Hepatocyte (in vitro differentiated cells): ENCODE measurements around the gene EIF4A2.

Experiments used
- EZH2 ChIP-seq: fragments of 200-600 bp; sonication (generic); IDR thresholded peaks from 2 replicates; pipeline ENCODE4 v1.6.1; 2016; ENCODE audit warnings: antibody characterized with exemption, mild to moderate bottlenecking, borderline replicate concordance
- EZH2phosphoT487 ChIP-seq: fragments of 200-600 bp; sonication (generic); IDR thresholded peaks from one replicate; pipeline ENCODE4 v1.6.1; 2018; ENCODE audit warnings: antibody characterized with exemption, mild to moderate bottlenecking, low read depth, moderate library complexity; ENCODE audit not compliant: unreplicated experiment, severe bottlenecking
- TF ChIP-seq, protein P1 (sequence below): fragments of 200-600 bp; sonication (generic); IDR thresholded peaks from 2 replicates; pipeline ENCODE4 v1.5.1; 2016; ENCODE audit warnings: antibody characterized with exemption, mild to moderate bottlenecking; ENCODE audit not compliant: poor library complexity

DNA sequence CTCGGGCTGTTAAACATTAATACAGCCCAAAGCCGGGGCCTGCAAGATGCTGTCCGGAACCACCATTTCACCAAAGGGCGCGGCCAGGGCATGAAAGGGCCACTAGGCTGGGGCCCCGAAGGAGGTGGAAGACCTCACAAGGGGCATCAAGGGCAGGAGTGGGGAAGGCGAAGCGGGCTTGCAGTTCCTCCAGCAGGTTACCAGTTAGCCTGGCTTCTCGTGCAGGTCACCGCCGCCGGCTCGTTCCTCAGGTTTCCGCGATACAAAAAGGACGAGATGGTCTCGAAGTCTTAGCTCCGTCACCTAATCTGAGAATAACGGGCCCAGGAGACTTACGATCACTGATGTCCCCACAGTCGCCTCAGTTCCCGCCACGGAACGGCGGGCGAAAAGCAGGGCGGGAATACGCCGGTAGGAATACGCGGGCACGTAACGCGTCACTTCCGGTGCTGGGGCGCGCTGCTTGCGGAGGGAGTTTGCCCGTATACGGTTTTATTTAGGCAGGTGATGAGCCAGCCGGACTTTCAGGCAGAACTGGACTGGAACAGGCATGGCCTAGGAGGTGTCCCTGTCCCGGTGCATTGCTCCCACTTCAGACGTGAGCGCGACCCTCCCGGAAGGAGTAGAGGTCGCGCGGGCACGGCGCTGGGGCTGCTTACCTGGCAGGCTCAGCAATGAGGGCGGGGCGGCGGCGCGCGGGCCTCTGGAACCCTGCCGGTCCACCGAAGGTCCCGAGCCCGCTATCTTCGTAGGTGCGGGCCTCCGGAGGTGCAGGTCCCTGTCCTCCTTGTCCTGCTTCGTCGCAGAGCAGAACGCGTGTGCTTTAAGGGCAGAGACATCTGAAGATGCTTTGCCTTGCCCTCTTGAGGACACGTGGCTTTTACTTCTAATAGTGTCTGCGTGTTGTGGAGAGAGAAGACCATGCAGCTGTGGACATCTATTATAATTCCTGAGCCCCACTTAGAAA lies 23.0 kb downstream of the EIF4A2 start, which contains the start of gene RFC4:
- TF ChIP-seq, protein P1, sequence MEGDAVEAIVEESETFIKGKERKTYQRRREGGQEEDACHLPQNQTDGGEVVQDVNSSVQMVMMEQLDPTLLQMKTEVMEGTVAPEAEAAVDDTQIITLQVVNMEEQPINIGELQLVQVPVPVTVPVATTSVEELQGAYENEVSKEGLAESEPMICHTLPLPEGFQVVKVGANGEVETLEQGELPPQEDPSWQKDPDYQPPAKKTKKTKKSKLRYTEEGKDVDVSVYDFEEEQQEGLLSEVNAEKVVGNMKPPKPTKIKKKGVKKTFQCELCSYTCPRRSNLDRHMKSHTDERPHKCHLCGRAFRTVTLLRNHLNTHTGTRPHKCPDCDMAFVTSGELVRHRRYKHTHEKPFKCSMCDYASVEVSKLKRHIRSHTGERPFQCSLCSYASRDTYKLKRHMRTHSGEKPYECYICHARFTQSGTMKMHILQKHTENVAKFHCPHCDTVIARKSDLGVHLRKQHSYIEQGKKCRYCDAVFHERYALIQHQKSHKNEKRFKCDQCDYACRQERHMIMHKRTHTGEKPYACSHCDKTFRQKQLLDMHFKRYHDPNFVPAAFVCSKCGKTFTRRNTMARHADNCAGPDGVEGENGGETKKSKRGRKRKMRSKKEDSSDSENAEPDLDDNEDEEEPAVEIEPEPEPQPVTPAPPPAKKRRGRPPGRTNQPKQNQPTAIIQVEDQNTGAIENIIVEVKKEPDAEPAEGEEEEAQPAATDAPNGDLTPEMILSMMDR: no peak
- TF ChIP-seq EZH2 (no peak), EZH2phosphoT487 (no peak)
